Right renal cortex interstitium (tissue), 3 donors: ENCODE results near the gene NLGN2. TPM values are rescaled to one million over a fixed set of nuclear protein-coding genes. Genes with fewer than 3 reads are reported as not detected.

Source experiments
- DNase-seq, 3 donors: peaks; one replicate each; pipeline ENCODE4 v3.0.0-alpha.2; 2013; ENCODE audit warnings: low read depth in 3 of 3, low spot score in 2 of 3
- polyA plus RNA-seq, 3 donors: library from polyadenylated mRNA; unstranded; fragments of 120-200 nt; gene quantifications; one replicate each; pipeline ENCODE4 v1.2.1, GENCODE V29; 2013; ENCODE audit not compliant: insufficient read length in 3 of 3

Gene NLGN2
- polyA plus RNA-seq, 3 donors, result 16.8 to 18.6 (median 18.2) TPM

- no peak for DNase-seq
Observed at GRCh38 chr17:7391307-7391706, 16.3 kb upstream of the NLGN2 start.

GRCh38 chr17:7392696-7393612 is 14.7 kb upstream of the NLGN2 start:
- no peak for DNase-seq

GRCh38 chr17:7393613-7394451 is 13.8 kb upstream of the NLGN2 start:
- DNase-seq, result no peak

GRCh38 chr17:7394452-7395191 is 13.0 kb upstream of the NLGN2 start, which contains the start of gene PLSCR3:
Gene PLSCR3, minus strand, starts transcription at chr17:7394525. Its CDS starts 415 bp downstream, at chr17:7394110.
- DNase-seq, result peak in 1 of 3 donors; percentile 77

- DNase-seq, result no peak
Observed at GRCh38 chr17:7396147-7396546, 11.5 kb upstream of the NLGN2 start.

GRCh38 chr17:7398612-7399011 is 9.0 kb upstream of the NLGN2 start:
- no peak for DNase-seq

GRCh38 chr17:7403043-7403726 is 4.5 kb upstream of the NLGN2 start:
- DNase-seq, result peak in 1 of 3 donors; percentile 32

GRCh38 chr17:7403727-7403976 is 4.0 kb upstream of the NLGN2 start:
- peak in 1 of 3 donors; percentile 61 for DNase-seq

GRCh38 chr17:7403977-7404736 is 3.5 kb upstream of the NLGN2 start, which contains the start of gene TMEM256:
Gene TMEM256, minus strand, starts transcription at chr17:7404097. Its CDS starts 13 bp downstream, at chr17:7404084.
- peak; percentile 95 to 99 (median 97) for DNase-seq

- DNase-seq, result no peak
Observed at GRCh38 chr17:7404737-7405349, 2.8 kb upstream of the NLGN2 start.

- no peak for DNase-seq
Observed at GRCh38 chr17:7405350-7406234, 2.1 kb upstream of the NLGN2 start.

GRCh38 chr17:7406235-7406825 is 1.3 kb upstream of the NLGN2 start:
- DNase-seq, result no peak

GRCh38 chr17:7407082-7407481 is 563 bp upstream of the NLGN2 start:
- DNase-seq, result no peak

GRCh38 chr17:7408252-7408727 is 645 bp downstream of the NLGN2 start:
- no peak for DNase-seq

- DNase-seq, result no peak
Observed at GRCh38 chr17:7408863-7409262, 1.2 kb downstream of the NLGN2 start.

GRCh38 chr17:7409716-7410115 is 2.1 kb downstream of the NLGN2 start:
- no peak for DNase-seq

GRCh38 chr17:7410634-7411426 is 3.2 kb downstream of the NLGN2 start:
- no peak for DNase-seq
